Mesenchymal stem cell (in vitro differentiated cells and primary cell): ENCODE results near the gene ASB4.

Source experiments
- DNase-seq: peaks from one replicate; pipeline ENCODE4 v3.0.0-alpha.2; 2013
- H2AFZ ChIP-seq: one replicate; pipeline ENCODE4 v1.6.1; 2013; ENCODE audit warnings: low read depth, mild to moderate bottlenecking, control low read depth, inconsistent platforms, low read length, moderate library complexity
- H2AK5ac ChIP-seq: 2 replicates; pipeline ENCODE4 v1.6.1; 2013; ENCODE audit warnings: low read length, moderate library complexity, mild to moderate bottlenecking, inconsistent platforms; ENCODE audit not compliant: severe bottlenecking
- H2BK120ac ChIP-seq: one replicate; pipeline ENCODE4 v1.6.1; 2013; ENCODE audit warnings: low read depth, mild to moderate bottlenecking, inconsistent platforms, low read length, moderate library complexity
- H2BK12ac ChIP-seq, 2 experiments: one replicate each; pipeline ENCODE4 v1.6.1; 2013; ENCODE audit warnings: inconsistent platforms in 2 of 2, low read length in 2 of 2, mild to moderate bottlenecking in 2 of 2, moderate library complexity in 2 of 2, control low read depth in 1 of 2
- H2BK15ac ChIP-seq: one replicate; pipeline ENCODE4 v1.6.1; 2013; ENCODE audit warnings: mild to moderate bottlenecking, low read depth, inconsistent platforms; ENCODE audit not compliant: poor library complexity, severe bottlenecking
- H2BK5ac ChIP-seq: 2 replicates; pipeline ENCODE4 v1.6.1; 2013; ENCODE audit warnings: low read depth, mild to moderate bottlenecking, low read length, control low read depth, inconsistent platforms; ENCODE audit not compliant: poor library complexity, severe bottlenecking
- H3K14ac ChIP-seq, 2 experiments: one replicate each; pipeline ENCODE4 v1.6.1; 2013; ENCODE audit warnings: inconsistent platforms in 2 of 2, low read length in 2 of 2, control low read depth in 1 of 2, mild to moderate bottlenecking in 1 of 2, moderate library complexity in 1 of 2
- H3K18ac ChIP-seq, 2 experiments: one replicate each; pipeline ENCODE4 v1.6.1; 2013; ENCODE audit warnings: inconsistent platforms in 2 of 2, low read length in 2 of 2, control low read depth in 1 of 2, low read depth in 1 of 2, mild to moderate bottlenecking in 1 of 2
- H3K23ac ChIP-seq, 2 experiments: one replicate each; pipeline ENCODE4 v1.6.1; 2013; ENCODE audit warnings: inconsistent platforms in 2 of 2, low read length in 2 of 2, mild to moderate bottlenecking in 2 of 2, moderate library complexity in 2 of 2, control low read depth in 1 of 2
- H3K27ac ChIP-seq: 2 replicates; pipeline ENCODE4 v1.5.1; 2013; ENCODE audit warnings: mild to moderate bottlenecking, moderate library complexity, low read length, control low read depth, inconsistent platforms; ENCODE audit not compliant: poor library complexity, severe bottlenecking
- H3K27me3 ChIP-seq, 2 experiments: 2 replicates each; pipeline versions ENCODE4 v1.6.1 to v1.7.0; 2013; ENCODE audit warnings: low read length in 2 of 2, mild to moderate bottlenecking in 2 of 2, moderate library complexity in 2 of 2, control low read depth in 1 of 2, inconsistent platforms in 1 of 2; ENCODE audit not compliant: control insufficient read depth in 1 of 2, insufficient read depth in 1 of 2
- H3K36me3 ChIP-seq, 2 experiments: 2 replicates each; pipeline versions ENCODE4 v1.6.1 to v1.7.0; 2013; ENCODE audit warnings: low read length in 2 of 2, control low read depth in 1 of 2, inconsistent platforms in 1 of 2, low read depth in 1 of 2, mild to moderate bottlenecking in 1 of 2; ENCODE audit not compliant: insufficient read depth in 2 of 2, control insufficient read depth in 1 of 2
- H3K4ac ChIP-seq, 2 experiments: one replicate each; pipeline ENCODE4 v1.6.1; 2013; ENCODE audit warnings: inconsistent platforms in 2 of 2, low read length in 2 of 2, mild to moderate bottlenecking in 2 of 2, moderate library complexity in 2 of 2, control low read depth in 1 of 2, low read depth in 1 of 2
- H3K4me1 ChIP-seq: 2 replicates; pipeline ENCODE4 v1.6.1; 2013; ENCODE audit warnings: low read depth, low read length, control low read depth; ENCODE audit not compliant: control insufficient read depth, insufficient read depth
- H3K4me2 ChIP-seq: 2 replicates; pipeline ENCODE4 v1.6.1; 2013; ENCODE audit warnings: low read length, mild to moderate bottlenecking, inconsistent platforms; ENCODE audit not compliant: poor library complexity, severe bottlenecking
- H3K4me3 ChIP-seq, 2 experiments: 2 replicates each; pipeline versions ENCODE4 v1.5.1 to v1.7.0; 2013; ENCODE audit warnings: low read length in 2 of 2, mild to moderate bottlenecking in 2 of 2, control low read depth in 1 of 2, low read depth in 1 of 2; ENCODE audit not compliant: insufficient read depth in 1 of 2
- H3K79me1 ChIP-seq: replicated peaks from 2 replicates; pipeline ENCODE4 v1.6.1; 2013; ENCODE audit warnings: mild to moderate bottlenecking, control low read depth, low read length, inconsistent platforms; ENCODE audit not compliant: poor library complexity, severe bottlenecking
- H3K9ac ChIP-seq: 2 replicates; pipeline ENCODE4 v1.7.0; 2013; ENCODE audit warnings: mild to moderate bottlenecking, low read length, moderate library complexity
- H3K9me3 ChIP-seq: 2 replicates; pipeline ENCODE4 v1.7.0; 2013; ENCODE audit warnings: mild to moderate bottlenecking, low read length; ENCODE audit not compliant: control insufficient read depth
- H4K8ac ChIP-seq: one replicate; pipeline ENCODE4 v1.6.1; 2013; ENCODE audit warnings: inconsistent platforms, mild to moderate bottlenecking, low read length, moderate library complexity
- H4K91ac ChIP-seq: one replicate; pipeline ENCODE4 v1.6.1; 2013; ENCODE audit warnings: mild to moderate bottlenecking, low read length, inconsistent platforms
- WGBS: methylation state at CpG from one replicate; pipeline ENCODE4 v1.1.7; 2013; ENCODE audit warnings: mixed read lengths; 5-methylcytosine and 5-hydroxymethylcytosine counted together

Gene ASB4

DNA sequence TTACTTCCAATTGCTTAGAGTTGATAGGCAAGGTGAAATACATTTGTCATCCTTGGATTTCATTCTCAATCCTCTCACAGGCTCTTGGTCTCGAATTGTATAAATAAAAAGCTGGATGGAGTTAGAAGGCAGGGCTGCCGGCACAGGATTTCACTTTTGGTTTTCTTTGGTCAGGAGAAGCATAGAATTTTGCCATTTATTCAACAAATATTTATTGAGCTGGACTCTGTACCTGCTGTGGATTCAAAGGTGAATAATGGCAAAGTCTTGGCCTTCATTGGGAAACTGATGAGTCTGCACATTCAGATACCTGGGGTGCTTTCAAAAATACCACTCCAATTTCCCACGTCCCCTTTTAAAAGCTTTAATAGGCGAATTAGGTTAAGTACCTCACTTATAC, 60.9 kb downstream of the ASB4 start:
- H3K27ac ChIP-seq, result no peak overlapping the region
- H4K8ac ChIP-seq, result no peak overlapping the region
- no peak overlapping the region for H2BK120ac ChIP-seq
- H2BK5ac ChIP-seq, result no peak overlapping the region
- no peaks in the 10 kb centered on the region for H3K9me3 ChIP-seq
- H2AFZ ChIP-seq, result no peak overlapping the region
- peaks cover 8% of the 10 kb centered on the region for H3K4me1 ChIP-seq
- no peak overlapping the region for H3K4ac ChIP-seq
- H3K4me2 ChIP-seq, result no peak overlapping the region
- H3K14ac ChIP-seq, result no peak overlapping the region
- no peaks in the 10 kb centered on the region for H3K36me3 ChIP-seq
- H3K79me1 ChIP-seq, result no peaks in the 10 kb centered on the region
- no peak overlapping the region for H2BK15ac ChIP-seq
- no peak overlapping the region for H3K9ac ChIP-seq
- H3K18ac ChIP-seq, result no peak overlapping the region
- H3K23ac ChIP-seq, result no peak overlapping the region
- no peak for DNase-seq
- 93% methylated on average over 4 of the region's 4 CpGs for WGBS
- H2AK5ac ChIP-seq, result no peak overlapping the region
- no peak overlapping the region for H4K91ac ChIP-seq
- H3K4me3 ChIP-seq, result no peak overlapping the region
- H3K27me3 ChIP-seq, result no peaks in the 10 kb centered on the region
- no peak overlapping the region for H2BK12ac ChIP-seq

DNA sequence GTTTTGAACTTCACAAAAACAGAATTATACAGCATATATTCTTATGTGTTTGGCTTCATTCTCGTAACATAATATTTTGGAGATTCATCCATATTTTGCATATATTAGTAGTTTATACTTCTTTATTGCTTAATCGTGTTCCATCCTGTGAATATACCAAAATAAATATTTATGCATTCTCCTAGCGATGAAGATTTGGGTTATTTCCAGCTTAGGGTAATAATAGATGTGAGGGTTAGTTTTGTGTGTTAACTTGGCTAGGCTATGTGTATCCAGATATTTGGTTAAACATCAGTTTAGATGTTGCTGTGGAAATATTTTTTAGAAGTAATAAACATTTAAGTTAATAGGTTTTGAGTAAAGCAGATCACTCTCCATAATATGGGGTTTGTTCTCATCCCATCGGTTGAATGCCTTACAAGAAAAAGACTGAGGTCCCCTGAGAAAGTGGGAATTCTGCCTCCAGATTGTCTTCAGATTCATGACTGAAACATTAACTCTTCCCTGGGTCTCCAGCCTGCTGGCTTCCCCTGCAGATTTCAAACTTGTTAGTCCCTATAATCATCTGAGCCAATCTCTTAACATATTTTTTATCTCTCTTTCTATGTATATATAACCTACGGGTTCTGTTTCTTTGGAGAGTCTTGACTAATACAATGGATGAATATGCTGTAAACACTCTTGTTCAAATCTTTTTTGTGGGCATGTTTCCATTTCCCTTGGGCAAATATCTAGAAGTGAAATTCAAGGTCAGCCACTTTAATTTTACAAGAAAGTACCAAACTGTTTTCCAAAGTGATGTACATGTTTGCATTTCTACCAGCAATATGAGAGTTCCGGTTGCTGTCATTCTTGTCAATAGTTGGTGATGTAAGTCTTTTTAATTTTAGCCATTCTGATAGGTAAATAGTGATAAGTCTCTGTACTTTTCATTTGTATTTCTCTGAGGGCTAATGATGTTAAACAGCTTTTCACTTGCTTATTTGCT, 61.9 kb downstream of the ASB4 start:
- Histone ChIP-seq H3K4me1 (peaks cover 8% of the 10 kb centered on the region), H2AFZ (no peak overlapping the region), H2BK120ac (no peak overlapping the region), H3K4me3 (no peak overlapping the region), H3K27me3 (no peaks in the 10 kb centered on the region), H3K4me2 (no peak overlapping the region), H2BK12ac (no peak overlapping the region), H3K4ac (no peak overlapping the region), H3K18ac (no peak overlapping the region), H2BK5ac (no peak overlapping the region), H3K27ac (no peak overlapping the region), H3K79me1 (no peaks in the 10 kb centered on the region), H4K91ac (no peak overlapping the region), H2BK15ac (no peak overlapping the region), H4K8ac (no peak overlapping the region), H3K36me3 (no peaks in the 10 kb centered on the region), H3K14ac (no peak overlapping the region), H3K9me3 (no peaks in the 10 kb centered on the region), H2AK5ac (no peak overlapping the region), H3K23ac (no peak overlapping the region), H3K9ac (no peak overlapping the region)
- WGBS, result 92% methylated on average over 3 of the region's 6 CpGs
- no peak for DNase-seq

DNA sequence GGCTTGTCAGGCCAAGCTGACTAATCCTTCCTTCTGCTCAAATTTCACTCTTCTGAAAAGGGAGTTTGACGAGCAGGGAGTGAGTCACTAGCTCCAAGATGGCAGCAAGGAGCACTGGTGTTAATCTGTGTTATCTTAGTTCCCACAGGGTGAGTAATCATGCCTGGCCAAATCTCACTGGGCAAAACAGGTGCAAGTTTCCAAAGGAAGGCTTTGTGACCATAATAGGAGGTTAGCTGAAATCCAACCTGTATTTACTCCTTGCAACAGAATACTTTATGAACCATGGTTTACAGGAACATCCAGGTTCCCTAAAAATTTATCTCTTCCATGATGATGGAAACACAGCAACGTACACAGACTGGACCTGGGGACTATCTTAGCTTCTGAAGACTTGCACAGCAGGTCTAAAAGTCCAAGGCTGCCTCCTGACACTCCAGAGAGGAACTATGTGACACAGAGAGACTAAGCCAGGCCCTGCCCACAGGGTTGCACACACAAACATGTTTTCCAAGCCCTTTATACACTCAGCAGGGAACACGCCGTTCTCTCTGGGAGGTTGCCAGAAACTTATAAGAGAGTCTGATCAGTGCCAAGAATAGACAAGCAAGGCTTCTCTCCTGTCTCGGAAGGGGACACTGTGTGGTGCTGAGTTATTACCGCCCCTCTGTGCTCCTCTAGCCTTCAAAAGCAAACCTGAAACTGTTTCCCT, 64.2 kb downstream of the ASB4 start:
- Histone ChIP-seq H2AK5ac (no peak overlapping the region), H3K23ac (no peak overlapping the region), H2BK12ac (no peak overlapping the region), H2AFZ (no peak overlapping the region), H4K8ac (no peak overlapping the region), H3K9ac (no peak overlapping the region), H3K36me3 (no peaks in the 10 kb centered on the region), H3K9me3 (no peaks in the 10 kb centered on the region), H3K18ac (peak overlapping the region in 1 of 2 experiments; percentile 49), H3K4me3 (no peak overlapping the region), H2BK5ac (no peak overlapping the region), H3K27me3 (no peaks in the 10 kb centered on the region), H2BK15ac (no peak overlapping the region), H4K91ac (no peak overlapping the region), H3K14ac (no peak overlapping the region), H3K4me2 (no peak overlapping the region), H3K79me1 (no peaks in the 10 kb centered on the region), H3K4me1 (peaks cover 5% of the 10 kb centered on the region), H2BK120ac (no peak overlapping the region), H3K27ac (peak overlapping the region; percentile 60), H3K4ac (peak overlapping the region in 1 of 2 experiments; percentile 58)
- WGBS, result 64% methylated on average over 6 of the region's 6 CpGs
- DNase-seq, result peak; percentile 81

DNA sequence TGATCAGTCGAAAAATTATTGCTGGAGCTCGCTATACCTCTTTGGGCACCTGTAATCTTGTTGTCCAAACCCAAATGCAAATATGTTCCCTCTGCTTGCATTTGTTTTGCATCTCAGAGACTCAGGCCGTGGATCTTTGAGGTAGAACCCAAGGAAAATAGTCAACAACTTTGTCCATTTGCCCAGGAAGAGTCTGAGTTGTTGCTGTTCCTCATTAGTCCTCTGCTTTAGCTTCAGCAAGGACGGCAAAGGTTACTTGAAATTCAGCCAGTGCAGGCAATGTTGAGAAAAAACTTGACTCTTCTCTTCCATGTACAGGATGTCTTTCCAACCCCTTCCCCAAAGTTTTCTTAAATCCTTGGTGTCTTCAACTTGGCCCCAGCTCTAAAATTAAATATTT, 64.8 kb downstream of the ASB4 start:
- H3K9me3 ChIP-seq, result no peaks in the 10 kb centered on the region

More for the DNA sequence above, 64.8 kb downstream of the ASB4 start:
- DNase-seq, result no peak
- H3K27ac ChIP-seq, result peak overlapping the region; percentile 60
- no peak overlapping the region for H4K8ac ChIP-seq
- H3K4me2 ChIP-seq, result no peak overlapping the region
- H3K4me1 ChIP-seq, result peaks cover 5% of the 10 kb centered on the region
- H2BK120ac ChIP-seq, result no peak overlapping the region
- no peaks in the 10 kb centered on the region for H3K36me3 ChIP-seq
- H2AFZ ChIP-seq, result no peak overlapping the region
- H3K18ac ChIP-seq, result no peak overlapping the region
- H3K79me1 ChIP-seq, result no peaks in the 10 kb centered on the region
- WGBS, result 92% methylated on average over 4 of the region's 4 CpGs
- no peak overlapping the region for H3K23ac ChIP-seq
- H2BK5ac ChIP-seq, result no peak overlapping the region
- H2BK15ac ChIP-seq, result no peak overlapping the region
- H3K4ac ChIP-seq, result no peak overlapping the region
- H4K91ac ChIP-seq, result no peak overlapping the region
- H3K9ac ChIP-seq, result no peak overlapping the region
- H2BK12ac ChIP-seq, result peak overlapping the region in 1 of 2 experiments; percentile 9
- no peaks in the 10 kb centered on the region for H3K27me3 ChIP-seq
- H2AK5ac ChIP-seq, result no peak overlapping the region
- no peak overlapping the region for H3K14ac ChIP-seq
- H3K4me3 ChIP-seq, result no peak overlapping the region
